Ovary (tissue), 9 donors: ENCODE measurements around the gene OIP5. TPM values are rescaled to one million over a fixed set of nuclear protein-coding genes. Genes with fewer than 3 reads are reported as not detected.

ENCODE experiments used
- DNase-seq, 5 donors: peaks; one replicate each; pipeline ENCODE4 v3.0.0-alpha.2; 2019 to 2020
- H3K27ac ChIP-seq, 2 donors: fragments of 200-600 bp; one replicate each; pipeline versions ENCODE4 v1.5.1 to v1.8.0; 2019 to 2022
- H3K27me3 ChIP-seq: fragments of 200-600 bp; one replicate; pipeline ENCODE4 v1.8.0; 2022
- H3K36me3 ChIP-seq: fragments of 200-600 bp; sonication (generic); one replicate; pipeline ENCODE4 v1.5.1; 2019
- H3K4me1 ChIP-seq: one replicate; pipeline ENCODE4 v1.8.1; 2013; ENCODE audit warnings: mild to moderate bottlenecking, moderate library complexity; ENCODE audit not compliant: insufficient read depth
- H3K4me3 ChIP-seq: fragments of 200-600 bp; sonication (generic); one replicate; pipeline ENCODE4 v1.5.1; 2017
- H3K9me3 ChIP-seq, 2 donors: fragments of 200-600 bp in 1 of 2; sonication (generic) in 1 of 2; one replicate each; pipeline versions ENCODE4 v1.5.1 to v1.8.1; 2013 to 2019; ENCODE audit warnings: mild to moderate bottlenecking in 1 of 2, moderate library complexity in 1 of 2
- CTCF ChIP-seq, 3 donors: fragments of 450-650 bp in 2 of 3; fragments of 200-600 bp in 1 of 3; IDR thresholded peaks; one replicate each; pipeline versions ENCODE4 v1.5.1 to v1.8.0; 2016 to 2022; ENCODE audit warnings: antibody characterized with exemption in 3 of 3, mild to moderate bottlenecking in 1 of 3
- EP300 ChIP-seq: sonication (generic); formaldehyde crosslinking; IDR thresholded peaks from one replicate; pipeline ENCODE4 v1.6.1; 2017; ENCODE audit warnings: antibody characterized with exemption
- POLR2A ChIP-seq: fragments of 450-650 bp; IDR thresholded peaks from one replicate; pipeline ENCODE4 v1.6.1; 2017; ENCODE audit warnings: antibody characterized with exemption, mild to moderate bottlenecking, moderate library complexity
- WGBS, 3 donors: extraction: QIAGEN DNeasy Blood & Tissue Kit in 1 of 3; methylation state at CpG; one replicate each; pipeline versions ENCODE4 v1.1.5 to v1.1.7; 2013 to 2017; 5-methylcytosine and 5-hydroxymethylcytosine counted together
- intact Hi-C, 4 donors: fragments of 100-400 bp; cut with DNase I; formaldehyde crosslinking; loops; one replicate each; pipeline versions ENCODE4 v1.11.0 to v1.15.1; 2022 to 2023
- polyA plus RNA-seq, 2 donors: library from polyadenylated mRNA; stranded (reverse); fragments of 200-250 nt in 1 of 2; fragments of 350-450 nt in 1 of 2; fragmentation: Illumina TruSeq in 1 of 2; extraction: RNeasy Lipid Tissue Mini Kit (QIAGEN cat#74804) in 1 of 2; gene quantifications; one replicate each; pipeline ENCODE4 v1.2.3, GENCODE V29; 2013 to 2014
- total RNA-seq, 7 donors: library from RNA; depleted of rRNA in 2 of 7; stranded (reverse); fragments of >200 nt in 2 of 7; fragmentation: NEBNext Ultra II Directional in 3 of 7; extraction: Animal tissue kit (Norgen Biotek cat#: 25700) in 3 of 7; gene quantifications; one replicate each; pipeline versions ENCODE4 v1.1.0 to v1.2.4, GENCODE V29; 2016 to 2023
- donor health status: DM: no; HTN: no; CAD: no; lungs with moderate emphysema.
- donor health status: DM: no; HTN: no; CAD: no.
- donor health status: Bipolar disorder and iron deficiency.
- donor health status: DM: yes; HTN: yes; CAD: no.
- donor health status: DM: no; HTN: no; CAD: no.
- donor health status: DM: yes; HTN: yes; CAD: no.

The OIP5 gene
- total and polyA plus RNA-seq, 9 donors, result 0.52 to 1.9 (median 0.94) TPM

GRCh38 chr15:41292521-41292920 lies 39.9 kb downstream of the OIP5 start:
- TF ChIP-seq POLR2A, result no peak
- no peaks in the 10 kb centered on the region for H3K27me3 ChIP-seq
- H3K4me3 ChIP-seq, result no peak overlapping the region
- intact Hi-C loops, result no loop called here
- no peak overlapping the region for H3K27ac ChIP-seq
- no peak for DNase-seq
- H3K9me3 ChIP-seq, result no peaks in the 10 kb centered on the region
- no peaks in the 10 kb centered on the region for H3K4me1 ChIP-seq
- H3K36me3 ChIP-seq, result no peaks in the 10 kb centered on the region
- WGBS, 3 donors, result 20 to 30% (median 27%) methylated on average over 1 of the region's 1 CpG

- no peak for TF ChIP-seq EP300
- TF ChIP-seq CTCF (IDR thresholded peaks at IDR 0.05), result no peak
- TF ChIP-seq POLR2A, result no peak
- Histone ChIP-seq H3K4me3 (no peak overlapping the region), H3K4me1 (no peaks in the 10 kb centered on the region), H3K27ac (no peak overlapping the region), H3K27me3 (no peaks in the 10 kb centered on the region), H3K9me3 (no peaks in the 10 kb centered on the region), H3K36me3 (no peaks in the 10 kb centered on the region)
- DNase-seq, result no peak
- 91 to 96% (median 92%) methylated on average over 9 of the region's 9 CpGs for WGBS, 3 donors
- intact Hi-C loops, result no loop called here
Measured at GRCh38 chr15:41291065-41291631, 41.2 kb downstream of the OIP5 start.

GRCh38 chr15:41289953-41290352 lies 42.4 kb downstream of the OIP5 start:
- H3K4me1 ChIP-seq, result peaks cover 5% of the 10 kb centered on the region
- DNase-seq, result no peak
- intact Hi-C loops, result no loop called here
- TF ChIP-seq EP300, result no peak
- TF ChIP-seq POLR2A, result no peak
- TF ChIP-seq CTCF (IDR thresholded peaks at IDR 0.05), result no peak
- no peaks in the 10 kb centered on the region for H3K9me3 ChIP-seq
- H3K36me3 ChIP-seq, result no peaks in the 10 kb centered on the region
- WGBS, 3 donors, result 74 to 90% (median 76%) methylated on average over 2 of the region's 2 CpGs
- H3K27ac ChIP-seq, result no peak overlapping the region
- no peak overlapping the region for H3K4me3 ChIP-seq
- no peaks in the 10 kb centered on the region for H3K27me3 ChIP-seq

GRCh38 chr15:41288464-41288863 lies 43.9 kb downstream of the OIP5 start:
- intact Hi-C loops, result no loop called here
- Histone ChIP-seq H3K4me1 (peaks cover 5% of the 10 kb centered on the region), H3K27me3 (no peaks in the 10 kb centered on the region), H3K36me3 (no peaks in the 10 kb centered on the region), H3K4me3 (no peak overlapping the region), H3K27ac (no peak overlapping the region), H3K9me3 (no peaks in the 10 kb centered on the region)
- DNase-seq, result no peak
- TF ChIP-seq CTCF (IDR thresholded peaks at IDR 0.05) (no peak), EP300 (no peak), POLR2A (no peak)
- WGBS, 3 donors, result 86 to 93% (median 90%) methylated on average over 1 of the region's 1 CpG

GRCh38 chr15:41286665-41287333 lies 45.6 kb downstream of the OIP5 start:
- 94 to 96% (median 95%) methylated on average over 6 of the region's 6 CpGs for WGBS, 3 donors
- intact Hi-C loops, result no loop called here

More at GRCh38 chr15:41286665-41287333, 45.6 kb downstream of the OIP5 start:
- DNase-seq, result no peak
- Histone ChIP-seq H3K36me3 (no peaks in the 10 kb centered on the region), H3K4me3 (no peak overlapping the region), H3K4me1 (peaks cover 7% of the 10 kb centered on the region), H3K27me3 (no peaks in the 10 kb centered on the region), H3K27ac (no peak overlapping the region), H3K9me3 (no peaks in the 10 kb centered on the region)
- TF ChIP-seq POLR2A (no peak), EP300 (no peak), CTCF (IDR thresholded peaks at IDR 0.05) (no peak)
